HG03103 (cell line): ENCODE measurements around the gene TBCK.
"Not testable (repeated sequence)": the region's sequence is repeated elsewhere in the genome, so short reads cannot be mapped to it uniquely, and the experiment has no call there.

Experiments
- ATAC-seq: cut with Tn5 transposase; IDR thresholded peaks from one replicate; pipeline ENCODE4 v1.9.1; 2021; ENCODE audit warnings: low read depth; ENCODE audit not compliant: unreplicated experiment

TBCK gene

DNA sequence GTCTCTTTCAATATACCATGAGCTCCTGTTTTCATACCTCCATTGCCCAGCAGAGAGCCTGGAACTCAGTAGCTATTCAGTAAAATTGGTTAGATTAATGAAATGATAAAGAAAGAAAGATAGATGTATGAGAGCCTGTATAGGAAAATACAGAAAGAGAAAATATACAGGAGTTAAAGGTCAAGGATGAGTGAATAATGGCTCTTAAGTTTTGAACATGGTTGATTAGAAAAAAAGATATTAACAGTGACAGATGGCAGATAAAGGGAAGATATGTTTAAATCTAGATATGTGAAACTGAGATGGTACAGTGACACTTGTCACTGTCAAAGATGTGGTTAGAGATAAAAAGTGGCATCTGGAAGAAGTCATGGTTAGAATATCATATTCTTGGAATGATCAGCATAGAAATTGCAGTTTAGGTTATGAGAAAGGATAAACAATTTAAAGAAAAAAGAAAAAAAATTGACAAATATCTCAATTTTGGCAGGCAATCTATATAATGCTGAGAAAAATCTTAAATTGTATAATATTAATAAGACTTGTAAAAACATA is 179.2 kb downstream of the TBCK start:
- no peak for ATAC-seq

DNA sequence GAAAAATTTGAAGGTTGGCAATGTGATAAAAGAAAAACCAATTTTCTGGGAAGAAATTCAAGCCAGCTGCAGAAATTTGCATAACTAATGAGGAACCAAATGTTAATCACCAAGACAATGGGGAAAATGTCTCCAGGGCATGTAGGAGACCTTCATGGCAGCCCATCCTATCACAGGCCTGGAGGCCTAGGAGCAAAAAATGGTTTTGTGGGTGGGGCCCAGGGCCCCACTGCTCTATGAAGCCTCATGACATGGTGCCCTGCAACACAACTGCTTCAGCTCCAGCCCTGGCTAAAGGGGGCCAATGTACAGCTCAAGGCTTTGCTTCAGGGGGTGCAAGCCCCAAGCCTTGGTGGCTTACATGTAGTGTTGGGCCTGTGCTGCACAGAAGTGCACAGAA is 184.0 kb downstream of the TBCK start:
- ATAC-seq: no peak

DNA sequence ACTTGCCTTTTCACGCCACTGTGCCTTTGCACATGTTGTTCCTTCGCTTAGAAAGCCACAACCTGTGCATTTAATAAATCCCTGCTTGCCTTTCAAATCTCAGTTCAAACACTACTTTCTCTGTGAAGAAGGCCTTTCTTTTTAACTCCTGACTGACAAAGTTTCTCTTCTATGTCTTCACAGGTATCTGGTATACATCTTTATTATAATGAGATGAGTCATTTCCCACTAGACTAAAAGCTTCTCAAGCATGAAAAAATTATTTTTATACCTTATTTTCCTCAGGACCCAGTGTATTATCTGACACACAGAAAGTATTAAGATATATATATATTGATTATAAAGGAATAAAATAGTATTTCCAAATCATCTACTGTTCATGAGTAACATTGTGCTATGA is 189.9 kb downstream of the TBCK start:
- no peak for ATAC-seq

DNA sequence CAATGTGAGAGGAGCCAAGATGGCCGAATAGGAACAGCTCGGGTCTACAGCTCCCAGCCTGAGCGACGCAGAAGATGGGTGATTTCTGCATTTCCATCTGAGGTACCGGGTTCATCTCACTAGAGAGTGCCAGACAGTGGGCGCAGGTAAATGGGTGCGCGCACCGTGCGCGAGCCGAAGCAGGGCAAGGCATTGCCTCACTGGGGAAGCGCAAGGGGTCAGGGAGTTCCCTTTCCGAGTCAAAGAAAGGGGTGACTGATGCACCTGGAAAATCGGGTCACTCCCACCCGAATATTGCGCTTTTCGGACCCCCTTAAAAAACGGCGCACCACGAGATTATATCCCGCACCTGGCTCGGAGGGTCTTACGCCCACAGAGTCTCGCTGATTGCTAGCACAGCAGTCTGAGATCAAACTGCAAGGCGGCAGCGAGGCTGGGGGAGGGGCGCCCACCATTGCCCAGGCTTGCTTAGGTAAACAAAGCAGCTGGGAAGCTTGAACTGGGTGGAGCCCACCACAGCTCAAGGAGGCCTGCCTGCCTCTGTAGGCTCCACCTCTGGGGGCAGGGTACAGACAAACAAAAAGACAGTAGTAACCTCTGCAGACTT is 196.0 kb downstream of the TBCK start:
- not testable (repeated sequence) for ATAC-seq

- ATAC-seq: no peak
These were observed 200.0 kb downstream of the TBCK start for GRCh38 chr4:106116025-106116424.

GRCh38 chr4:106114270-106114669 is 201.7 kb downstream of the TBCK start:
- no peak for ATAC-seq

GRCh38 chr4:106111778-106112469 is 204.1 kb downstream of the TBCK start:
- not testable (repeated sequence) for ATAC-seq

DNA sequence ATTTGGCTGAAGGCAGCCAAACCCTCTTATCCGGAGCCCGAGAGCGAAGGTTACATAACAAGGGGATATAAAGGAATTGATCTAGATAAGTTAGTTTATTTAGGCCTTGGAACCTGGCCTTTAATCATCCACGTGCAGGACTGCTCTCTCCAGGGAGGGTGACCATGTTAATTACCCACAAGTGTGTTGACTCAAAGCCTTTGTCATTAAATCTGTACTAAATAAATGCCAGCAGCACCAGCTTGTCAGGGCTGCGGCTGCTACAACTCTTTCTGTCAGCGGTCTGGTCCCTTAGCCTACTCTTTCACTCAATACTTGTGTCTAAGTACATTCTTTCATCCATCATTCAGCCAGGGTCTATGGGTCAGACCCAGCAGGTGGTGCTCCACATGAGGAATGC is 206.1 kb downstream of the TBCK start:
- ATAC-seq: no peak

DNA sequence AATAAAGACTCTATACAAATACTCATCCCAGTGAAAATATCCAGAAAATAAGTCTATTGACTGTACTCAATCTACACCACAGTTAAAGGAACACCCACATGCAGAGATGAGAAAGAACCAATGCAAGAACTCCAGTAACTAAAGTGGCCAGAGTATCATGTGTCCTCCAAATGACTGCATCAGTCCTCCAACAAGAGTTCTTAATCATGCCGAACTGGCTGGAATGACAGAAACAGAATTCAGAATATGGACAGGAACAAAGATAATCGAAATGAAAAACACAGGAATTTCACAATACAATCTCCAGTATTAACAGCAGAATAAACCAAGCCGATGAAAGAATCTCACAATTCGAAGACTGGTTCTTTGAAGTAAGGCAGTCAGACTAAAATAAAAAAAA is 210.3 kb downstream of the TBCK start:
- no peak for ATAC-seq

DNA sequence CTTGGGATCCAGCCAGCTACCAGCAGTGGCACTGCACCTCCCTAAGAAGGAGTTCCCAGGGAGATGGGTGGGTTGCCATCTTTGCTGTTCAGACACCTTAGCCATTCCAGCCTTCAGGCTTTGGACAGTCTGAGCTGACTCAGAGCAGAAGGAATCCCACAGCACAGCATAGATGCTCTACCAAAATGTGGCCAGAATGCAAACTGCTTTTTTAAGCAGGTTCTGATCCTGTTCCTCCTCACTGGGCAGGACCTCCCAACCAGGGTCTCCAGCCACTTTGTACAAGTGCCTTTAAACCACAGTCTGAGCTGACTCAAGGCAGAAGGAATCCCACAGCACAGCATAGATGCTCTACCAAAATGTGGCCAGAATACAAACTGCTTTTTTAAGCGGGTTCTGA is 211.7 kb downstream of the TBCK start:
- no peak for ATAC-seq

- no peak for ATAC-seq
These were observed 219.6 kb downstream of the TBCK start for GRCh38 chr4:106096454-106096853.

DNA sequence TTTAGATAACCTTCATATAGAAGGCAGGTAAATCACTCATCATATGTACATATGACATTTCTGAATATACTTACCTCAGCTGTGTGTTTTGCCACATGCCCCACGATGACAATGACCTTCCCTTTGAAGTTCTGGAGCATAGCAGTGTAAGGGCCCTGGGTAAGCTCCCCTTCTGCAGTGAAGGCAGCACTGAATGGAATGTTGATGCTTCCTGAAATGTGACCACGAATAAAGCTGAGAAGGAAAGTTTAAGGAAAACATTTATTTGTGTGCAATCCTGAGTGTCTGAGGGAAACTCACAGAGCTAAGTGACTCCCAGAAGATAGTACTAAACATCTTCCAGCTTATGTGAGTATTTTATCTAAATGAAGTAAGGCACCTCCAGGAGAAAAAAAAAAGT is 220.6 kb downstream of the TBCK start:
- no peak for ATAC-seq

GRCh38 chr4:106092361-106093040 is 223.5 kb downstream of the TBCK start:
- ATAC-seq: no peak

GRCh38 chr4:106090826-106091225 is 225.2 kb downstream of the TBCK start:
- no peak for ATAC-seq

DNA sequence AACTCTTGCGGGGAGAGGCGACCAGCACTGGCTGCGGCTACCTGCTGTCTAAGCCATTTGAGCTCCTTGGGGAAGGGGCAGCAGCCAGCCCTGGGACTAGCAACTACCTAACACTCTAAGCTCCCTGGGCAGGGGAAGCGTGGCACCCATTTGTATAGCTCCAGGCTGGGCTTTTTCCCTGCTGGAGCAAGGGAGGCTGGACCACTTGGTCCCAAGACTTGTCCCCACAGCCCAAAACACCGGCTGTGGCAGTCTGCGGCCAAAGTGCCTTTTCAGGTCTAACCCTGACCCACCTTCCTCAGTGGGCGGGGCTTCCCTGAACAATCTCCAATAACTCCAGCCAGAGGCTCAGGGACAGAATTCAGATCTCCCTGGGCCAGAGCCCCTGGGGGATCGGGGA is 232.9 kb downstream of the TBCK start:
- ATAC-seq: no peak

DNA sequence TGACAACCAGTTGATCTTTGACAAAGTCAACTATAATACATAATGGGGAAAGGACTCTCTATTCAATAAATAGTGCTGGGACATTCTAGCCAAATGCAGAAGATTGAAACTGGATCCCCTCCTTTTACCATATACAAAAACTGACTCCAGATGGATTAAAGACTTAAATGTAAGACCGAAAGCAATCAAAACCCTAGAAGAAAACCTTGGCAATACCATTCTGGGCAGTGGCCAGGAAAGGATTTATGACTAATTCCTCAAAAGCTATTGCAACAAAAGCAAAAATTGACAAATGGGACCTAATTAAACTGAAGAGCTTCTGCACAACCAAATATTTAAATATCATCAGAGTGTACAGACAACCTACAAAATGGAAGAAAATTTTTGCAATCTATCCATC is 235.6 kb downstream of the TBCK start:
- ATAC-seq: no peak

GRCh38 chr4:106079616-106080015 is 236.4 kb downstream of the TBCK start:
- ATAC-seq: no peak

DNA sequence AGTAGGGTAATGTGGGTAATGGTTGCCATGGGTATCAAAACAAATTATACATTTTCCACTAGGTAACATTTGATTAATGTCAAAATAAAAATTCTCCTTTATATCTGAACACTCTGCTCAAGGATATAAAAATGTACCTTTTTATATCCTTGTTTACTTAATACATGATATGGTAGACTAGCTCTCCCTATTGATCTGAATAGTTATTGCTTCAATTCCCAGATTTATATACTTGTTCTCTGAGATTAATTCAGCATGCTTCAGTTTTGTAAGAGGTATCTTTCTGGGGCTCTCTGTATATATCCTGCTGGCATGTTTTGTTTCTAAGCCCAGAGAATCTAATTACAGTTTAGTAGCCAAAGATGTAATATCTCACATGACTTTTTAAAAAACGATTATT is 251.0 kb downstream of the TBCK start:
- ATAC-seq: no peak

DNA sequence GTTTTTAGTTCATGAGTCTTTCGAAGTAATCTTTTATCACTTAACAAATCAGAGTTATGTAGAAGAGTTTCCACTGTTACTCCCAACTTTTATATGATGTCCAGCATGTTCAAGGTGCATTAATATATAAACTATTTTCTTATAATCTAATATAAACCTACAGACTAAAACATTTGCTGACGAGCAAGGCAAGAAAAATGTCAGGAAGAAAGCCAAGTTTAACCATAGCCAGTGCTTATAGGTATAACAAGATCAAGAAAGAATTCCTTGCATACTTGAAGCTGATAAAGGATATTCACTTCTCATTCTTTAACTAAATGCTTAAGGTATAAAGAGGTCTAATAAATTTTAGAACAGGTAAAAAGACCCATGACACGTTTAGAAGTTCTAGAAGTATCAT is 253.0 kb downstream of the TBCK start:
- ATAC-seq: no peak

DNA sequence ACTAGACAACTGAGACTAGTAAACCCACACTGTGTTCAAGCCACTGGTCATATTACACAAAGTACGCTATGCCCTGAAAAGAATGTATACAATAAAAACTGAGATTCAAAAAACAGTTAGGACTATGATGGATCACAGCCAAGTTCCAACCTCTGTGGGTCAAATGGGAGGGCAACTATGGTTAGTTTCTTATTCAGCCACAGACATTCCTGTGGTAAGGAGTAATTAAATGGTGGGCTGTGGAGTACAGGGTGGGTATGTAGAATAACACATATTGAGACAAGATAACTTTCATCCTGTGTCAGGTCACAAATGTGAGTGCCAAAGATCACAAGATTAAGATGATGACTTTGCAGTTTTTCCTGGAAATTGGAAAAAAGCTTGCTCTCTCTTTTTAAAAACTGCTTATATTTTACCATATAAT is 253.5 kb downstream of the TBCK start:
- no peak for ATAC-seq

GRCh38 chr4:106058921-106059320 is 257.1 kb downstream of the TBCK start:
- ATAC-seq: no peak

DNA sequence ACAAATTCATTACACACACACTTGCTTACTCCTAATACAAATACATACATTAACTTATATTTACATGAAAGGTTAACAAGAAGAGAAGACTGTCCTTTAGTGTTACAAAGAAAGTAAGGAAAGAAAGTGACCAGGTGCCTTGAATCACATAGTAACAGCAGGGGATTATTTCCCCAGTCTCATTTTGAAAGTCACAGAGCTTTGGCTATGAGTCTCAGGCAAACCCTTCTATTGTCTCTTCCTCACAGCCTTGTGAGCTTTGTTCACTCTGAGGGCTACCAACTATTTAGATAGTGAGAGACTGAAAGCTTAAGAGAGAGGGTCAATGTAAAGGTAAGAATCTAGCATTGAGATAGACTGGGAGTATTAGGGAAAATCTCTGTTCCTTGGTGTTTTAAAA is 259.1 kb downstream of the TBCK start:
- no peak for ATAC-seq
